HL-60 (cell line): ENCODE results near the gene TBC1D30.

Experiments
- POLR2AphosphoS5 ChIP-seq: IDR thresholded peaks from 2 replicates; pipeline ENCODE4 v1.6.1; 2012; ENCODE audit warnings: low read depth
- SPI1 ChIP-seq: IDR thresholded peaks from 2 replicates; pipeline ENCODE4 v1.6.1; 2012; ENCODE audit warnings: low read depth, mild to moderate bottlenecking, borderline replicate concordance
- TF ChIP-seq, protein P1 (sequence below): IDR thresholded peaks from one replicate; pipeline ENCODE4 v1.5.1; 2011; ENCODE audit warnings: low read length, control low read depth, inconsistent platforms; ENCODE audit not compliant: insufficient read depth
- TF ChIP-seq, protein P2 (sequence below): IDR thresholded peaks from 2 replicates; pipeline ENCODE4 v1.6.1; 2012; ENCODE audit warnings: low read depth; ENCODE audit not compliant: insufficient replicate concordance

DNA sequence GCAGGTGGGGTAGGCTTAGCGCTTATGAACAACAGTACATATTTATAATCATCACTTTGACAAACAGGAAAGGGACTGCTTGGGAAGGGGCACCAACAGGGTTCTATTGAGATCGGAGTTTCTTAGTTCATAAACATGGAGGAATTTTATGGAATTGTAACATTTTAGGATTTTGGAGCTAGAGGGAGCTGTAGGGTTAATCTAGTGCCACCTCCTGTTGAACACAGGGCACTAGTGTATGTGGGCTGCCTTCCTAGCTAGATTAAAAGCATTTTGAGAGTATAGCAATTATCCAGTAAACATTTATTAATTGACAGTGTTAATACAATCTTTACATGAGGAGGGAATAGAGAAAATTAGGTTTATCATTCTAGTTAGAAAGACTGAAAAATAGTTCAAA is 23.1 kb upstream of the TBC1D30 start:
- TF ChIP-seq, protein P1, sequence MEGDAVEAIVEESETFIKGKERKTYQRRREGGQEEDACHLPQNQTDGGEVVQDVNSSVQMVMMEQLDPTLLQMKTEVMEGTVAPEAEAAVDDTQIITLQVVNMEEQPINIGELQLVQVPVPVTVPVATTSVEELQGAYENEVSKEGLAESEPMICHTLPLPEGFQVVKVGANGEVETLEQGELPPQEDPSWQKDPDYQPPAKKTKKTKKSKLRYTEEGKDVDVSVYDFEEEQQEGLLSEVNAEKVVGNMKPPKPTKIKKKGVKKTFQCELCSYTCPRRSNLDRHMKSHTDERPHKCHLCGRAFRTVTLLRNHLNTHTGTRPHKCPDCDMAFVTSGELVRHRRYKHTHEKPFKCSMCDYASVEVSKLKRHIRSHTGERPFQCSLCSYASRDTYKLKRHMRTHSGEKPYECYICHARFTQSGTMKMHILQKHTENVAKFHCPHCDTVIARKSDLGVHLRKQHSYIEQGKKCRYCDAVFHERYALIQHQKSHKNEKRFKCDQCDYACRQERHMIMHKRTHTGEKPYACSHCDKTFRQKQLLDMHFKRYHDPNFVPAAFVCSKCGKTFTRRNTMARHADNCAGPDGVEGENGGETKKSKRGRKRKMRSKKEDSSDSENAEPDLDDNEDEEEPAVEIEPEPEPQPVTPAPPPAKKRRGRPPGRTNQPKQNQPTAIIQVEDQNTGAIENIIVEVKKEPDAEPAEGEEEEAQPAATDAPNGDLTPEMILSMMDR = no peak
- TF ChIP-seq POLR2AphosphoS5 (no peak), SPI1 (no peak)
- TF ChIP-seq, protein P2, sequence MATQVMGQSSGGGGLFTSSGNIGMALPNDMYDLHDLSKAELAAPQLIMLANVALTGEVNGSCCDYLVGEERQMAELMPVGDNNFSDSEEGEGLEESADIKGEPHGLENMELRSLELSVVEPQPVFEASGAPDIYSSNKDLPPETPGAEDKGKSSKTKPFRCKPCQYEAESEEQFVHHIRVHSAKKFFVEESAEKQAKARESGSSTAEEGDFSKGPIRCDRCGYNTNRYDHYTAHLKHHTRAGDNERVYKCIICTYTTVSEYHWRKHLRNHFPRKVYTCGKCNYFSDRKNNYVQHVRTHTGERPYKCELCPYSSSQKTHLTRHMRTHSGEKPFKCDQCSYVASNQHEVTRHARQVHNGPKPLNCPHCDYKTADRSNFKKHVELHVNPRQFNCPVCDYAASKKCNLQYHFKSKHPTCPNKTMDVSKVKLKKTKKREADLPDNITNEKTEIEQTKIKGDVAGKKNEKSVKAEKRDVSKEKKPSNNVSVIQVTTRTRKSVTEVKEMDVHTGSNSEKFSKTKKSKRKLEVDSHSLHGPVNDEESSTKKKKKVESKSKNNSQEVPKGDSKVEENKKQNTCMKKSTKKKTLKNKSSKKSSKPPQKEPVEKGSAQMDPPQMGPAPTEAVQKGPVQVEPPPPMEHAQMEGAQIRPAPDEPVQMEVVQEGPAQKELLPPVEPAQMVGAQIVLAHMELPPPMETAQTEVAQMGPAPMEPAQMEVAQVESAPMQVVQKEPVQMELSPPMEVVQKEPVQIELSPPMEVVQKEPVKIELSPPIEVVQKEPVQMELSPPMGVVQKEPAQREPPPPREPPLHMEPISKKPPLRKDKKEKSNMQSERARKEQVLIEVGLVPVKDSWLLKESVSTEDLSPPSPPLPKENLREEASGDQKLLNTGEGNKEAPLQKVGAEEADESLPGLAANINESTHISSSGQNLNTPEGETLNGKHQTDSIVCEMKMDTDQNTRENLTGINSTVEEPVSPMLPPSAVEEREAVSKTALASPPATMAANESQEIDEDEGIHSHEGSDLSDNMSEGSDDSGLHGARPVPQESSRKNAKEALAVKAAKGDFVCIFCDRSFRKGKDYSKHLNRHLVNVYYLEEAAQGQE = no peak
